D721Med (cell line): ENCODE results near the gene SMIM33.
"Not testable (repeated sequence)": the region's sequence is repeated elsewhere in the genome, so short reads cannot be mapped to it uniquely, and the experiment has no call there.

Source experiments
- DNase-seq: peaks from one replicate; pipeline ENCODE4 v3.0.0; 2011; ENCODE audit warnings: low spot score; ENCODE audit not compliant: insufficient read length
- FAIRE-seq: peaks from 2 replicates; lab custom pipeline; 2011; peaks lifted over from hg19 to GRCh38; lab: Jason Lieb, UNC
- CTCF ChIP-seq: IDR thresholded peaks from 2 replicates; pipeline ENCODE4 v1.5.1; 2012; ENCODE audit warnings: mild to moderate bottlenecking, control low read depth; ENCODE audit not compliant: insufficient read depth; ENCODE audit errors: missing control alignments

SMIM33 gene

GRCh38 chr5:139438707-139439012 is 32.1 kb upstream of the SMIM33 start:
- FAIRE-seq = no peak
- no peak for TF ChIP-seq CTCF
- DNase-seq = no peak

- DNase-seq (peak; percentile 96), FAIRE-seq (no peak)
- no peak for TF ChIP-seq CTCF
Measured at GRCh38 chr5:139439013-139439903, 31.5 kb upstream of the SMIM33 start, which contains the start of gene DNAJC18. Gene DNAJC18 (minus strand): TSS chr5:139439525. CDS start chr5:139439445, 80 bp downstream.

GRCh38 chr5:139440416-139440815 is 30.4 kb upstream of the SMIM33 start:
- not testable (repeated sequence) for FAIRE-seq, DNase-seq

GRCh38 chr5:139443831-139444453 is 26.9 kb upstream of the SMIM33 start:
- FAIRE-seq = no peak
- TF ChIP-seq CTCF = no peak
- DNase-seq = no peak

GRCh38 chr5:139445325-139446170 is 25.3 kb upstream of the SMIM33 start:
- DNase-seq (no peak), FAIRE-seq (no peak)
- TF ChIP-seq CTCF = no peak

- no peak for TF ChIP-seq CTCF
- FAIRE-seq = no peak
- DNase-seq = no peak
Measured at GRCh38 chr5:139446956-139447779, 23.6 kb upstream of the SMIM33 start.

- no peak for FAIRE-seq
- TF ChIP-seq CTCF = no peak
- DNase-seq = no peak
Measured at GRCh38 chr5:139451176-139451575, 19.6 kb upstream of the SMIM33 start.
